Superior temporal gyrus (tissue), 1 donor: ENCODE measurements around the gene HS3ST4.

Source experiments
- DNase-seq: peaks from one replicate; pipeline ENCODE4 v3.0.0-alpha.2; 2016; ENCODE audit errors: extremely low spot score

Gene HS3ST4

GRCh38 chr16:25894093-25894492 lies 202.3 kb downstream of the HS3ST4 start:
- no peak for DNase-seq

- DNase-seq: no peak
Measured at GRCh38 chr16:25895380-25895779, 203.6 kb downstream of the HS3ST4 start.

GRCh38 chr16:25896411-25896810 lies 204.7 kb downstream of the HS3ST4 start:
- no peak for DNase-seq

- no peak for DNase-seq
Measured at GRCh38 chr16:25897702-25898101, 205.9 kb downstream of the HS3ST4 start.

GRCh38 chr16:25905810-25906209 lies 214.1 kb downstream of the HS3ST4 start:
- DNase-seq: no peak

GRCh38 chr16:25910971-25911370 lies 219.2 kb downstream of the HS3ST4 start:
- no peak for DNase-seq

GRCh38 chr16:25912321-25912720 lies 220.6 kb downstream of the HS3ST4 start:
- DNase-seq: no peak

- DNase-seq: no peak
Measured at GRCh38 chr16:25914357-25914962, 222.7 kb downstream of the HS3ST4 start.

- no peak for DNase-seq
Measured at GRCh38 chr16:25916037-25916436, 224.3 kb downstream of the HS3ST4 start.

GRCh38 chr16:25922438-25922837 lies 230.7 kb downstream of the HS3ST4 start:
- no peak for DNase-seq

- DNase-seq: no peak
Measured at GRCh38 chr16:25925421-25925820, 233.7 kb downstream of the HS3ST4 start.

- DNase-seq: no peak
Measured at GRCh38 chr16:25931473-25932035, 239.8 kb downstream of the HS3ST4 start.

GRCh38 chr16:25941800-25942499 lies 250.2 kb downstream of the HS3ST4 start:
- DNase-seq: no peak

- DNase-seq: no peak
Measured at GRCh38 chr16:25950586-25951281, 259.0 kb downstream of the HS3ST4 start.

GRCh38 chr16:25951999-25952398 lies 260.2 kb downstream of the HS3ST4 start:
- no peak for DNase-seq

- no peak for DNase-seq
Measured at GRCh38 chr16:25952983-25953382, 261.2 kb downstream of the HS3ST4 start.

GRCh38 chr16:25957707-25958106 lies 265.9 kb downstream of the HS3ST4 start:
- DNase-seq: no peak

GRCh38 chr16:25959221-25959620 lies 267.5 kb downstream of the HS3ST4 start:
- DNase-seq: no peak

- no peak for DNase-seq
Measured at GRCh38 chr16:25966172-25967097, 274.7 kb downstream of the HS3ST4 start.

- DNase-seq: no peak
Measured at GRCh38 chr16:25977121-25977520, 285.4 kb downstream of the HS3ST4 start.

GRCh38 chr16:25978218-25978617 lies 286.5 kb downstream of the HS3ST4 start:
- peak; percentile 14 for DNase-seq

- no peak for DNase-seq
Measured at GRCh38 chr16:25988084-25988483, 296.3 kb downstream of the HS3ST4 start.
